Mesenchymal stem cell (in vitro differentiated cells and primary cell): Measurements from ENCODE around the gene EBP.
A peak's percentile ranks its signal among the peaks of the same experiment; 100 is the strongest.

ENCODE experiments used
- DNase-seq: peaks from one replicate; pipeline ENCODE4 v3.0.0-alpha.2; 2013
- H2AFZ ChIP-seq: one replicate; pipeline ENCODE4 v1.6.1; 2013; ENCODE audit warnings: low read depth, mild to moderate bottlenecking, control low read depth, inconsistent platforms, low read length, moderate library complexity
- H2AK5ac ChIP-seq: 2 replicates; pipeline ENCODE4 v1.6.1; 2013; ENCODE audit warnings: low read length, moderate library complexity, mild to moderate bottlenecking, inconsistent platforms; ENCODE audit not compliant: severe bottlenecking
- H2BK120ac ChIP-seq: one replicate; pipeline ENCODE4 v1.6.1; 2013; ENCODE audit warnings: low read depth, mild to moderate bottlenecking, inconsistent platforms, low read length, moderate library complexity
- H2BK12ac ChIP-seq, 2 experiments: one replicate each; pipeline ENCODE4 v1.6.1; 2013; ENCODE audit warnings: inconsistent platforms in 2 of 2, low read length in 2 of 2, mild to moderate bottlenecking in 2 of 2, moderate library complexity in 2 of 2, control low read depth in 1 of 2
- H2BK15ac ChIP-seq: one replicate; pipeline ENCODE4 v1.6.1; 2013; ENCODE audit warnings: mild to moderate bottlenecking, low read depth, inconsistent platforms; ENCODE audit not compliant: poor library complexity, severe bottlenecking
- H2BK5ac ChIP-seq: 2 replicates; pipeline ENCODE4 v1.6.1; 2013; ENCODE audit warnings: low read depth, mild to moderate bottlenecking, low read length, control low read depth, inconsistent platforms; ENCODE audit not compliant: poor library complexity, severe bottlenecking
- H3K14ac ChIP-seq, 2 experiments: one replicate each; pipeline ENCODE4 v1.6.1; 2013; ENCODE audit warnings: inconsistent platforms in 2 of 2, low read length in 2 of 2, control low read depth in 1 of 2, mild to moderate bottlenecking in 1 of 2, moderate library complexity in 1 of 2
- H3K18ac ChIP-seq, 2 experiments: one replicate each; pipeline ENCODE4 v1.6.1; 2013; ENCODE audit warnings: inconsistent platforms in 2 of 2, low read length in 2 of 2, control low read depth in 1 of 2, low read depth in 1 of 2, mild to moderate bottlenecking in 1 of 2
- H3K23ac ChIP-seq, 2 experiments: one replicate each; pipeline ENCODE4 v1.6.1; 2013; ENCODE audit warnings: inconsistent platforms in 2 of 2, low read length in 2 of 2, mild to moderate bottlenecking in 2 of 2, moderate library complexity in 2 of 2, control low read depth in 1 of 2
- H3K27ac ChIP-seq: 2 replicates; pipeline ENCODE4 v1.5.1; 2013; ENCODE audit warnings: mild to moderate bottlenecking, moderate library complexity, low read length, control low read depth, inconsistent platforms; ENCODE audit not compliant: poor library complexity, severe bottlenecking
- H3K27me3 ChIP-seq, 2 experiments: 2 replicates each; pipeline versions ENCODE4 v1.6.1 to v1.7.0; 2013; ENCODE audit warnings: low read length in 2 of 2, mild to moderate bottlenecking in 2 of 2, moderate library complexity in 2 of 2, control low read depth in 1 of 2, inconsistent platforms in 1 of 2; ENCODE audit not compliant: control insufficient read depth in 1 of 2, insufficient read depth in 1 of 2
- H3K36me3 ChIP-seq, 2 experiments: 2 replicates each; pipeline versions ENCODE4 v1.6.1 to v1.7.0; 2013; ENCODE audit warnings: low read length in 2 of 2, control low read depth in 1 of 2, inconsistent platforms in 1 of 2, low read depth in 1 of 2, mild to moderate bottlenecking in 1 of 2; ENCODE audit not compliant: insufficient read depth in 2 of 2, control insufficient read depth in 1 of 2
- H3K4ac ChIP-seq, 2 experiments: one replicate each; pipeline ENCODE4 v1.6.1; 2013; ENCODE audit warnings: inconsistent platforms in 2 of 2, low read length in 2 of 2, mild to moderate bottlenecking in 2 of 2, moderate library complexity in 2 of 2, control low read depth in 1 of 2, low read depth in 1 of 2
- H3K4me1 ChIP-seq: 2 replicates; pipeline ENCODE4 v1.6.1; 2013; ENCODE audit warnings: low read depth, low read length, control low read depth; ENCODE audit not compliant: control insufficient read depth, insufficient read depth
- H3K4me2 ChIP-seq: 2 replicates; pipeline ENCODE4 v1.6.1; 2013; ENCODE audit warnings: low read length, mild to moderate bottlenecking, inconsistent platforms; ENCODE audit not compliant: poor library complexity, severe bottlenecking
- H3K4me3 ChIP-seq, 2 experiments: 2 replicates each; pipeline versions ENCODE4 v1.5.1 to v1.7.0; 2013; ENCODE audit warnings: low read length in 2 of 2, mild to moderate bottlenecking in 2 of 2, control low read depth in 1 of 2, low read depth in 1 of 2; ENCODE audit not compliant: insufficient read depth in 1 of 2
- H3K79me1 ChIP-seq: replicated peaks from 2 replicates; pipeline ENCODE4 v1.6.1; 2013; ENCODE audit warnings: mild to moderate bottlenecking, control low read depth, low read length, inconsistent platforms; ENCODE audit not compliant: poor library complexity, severe bottlenecking
- H3K9ac ChIP-seq: 2 replicates; pipeline ENCODE4 v1.7.0; 2013; ENCODE audit warnings: mild to moderate bottlenecking, low read length, moderate library complexity
- H3K9me3 ChIP-seq: 2 replicates; pipeline ENCODE4 v1.7.0; 2013; ENCODE audit warnings: mild to moderate bottlenecking, low read length; ENCODE audit not compliant: control insufficient read depth
- H4K8ac ChIP-seq: one replicate; pipeline ENCODE4 v1.6.1; 2013; ENCODE audit warnings: inconsistent platforms, mild to moderate bottlenecking, low read length, moderate library complexity
- H4K91ac ChIP-seq: one replicate; pipeline ENCODE4 v1.6.1; 2013; ENCODE audit warnings: mild to moderate bottlenecking, low read length, inconsistent platforms
- WGBS: methylation state at CpG from one replicate; pipeline ENCODE4 v1.1.7; 2013; ENCODE audit warnings: mixed read lengths; 5-methylcytosine and 5-hydroxymethylcytosine counted together

The EBP gene

DNA sequence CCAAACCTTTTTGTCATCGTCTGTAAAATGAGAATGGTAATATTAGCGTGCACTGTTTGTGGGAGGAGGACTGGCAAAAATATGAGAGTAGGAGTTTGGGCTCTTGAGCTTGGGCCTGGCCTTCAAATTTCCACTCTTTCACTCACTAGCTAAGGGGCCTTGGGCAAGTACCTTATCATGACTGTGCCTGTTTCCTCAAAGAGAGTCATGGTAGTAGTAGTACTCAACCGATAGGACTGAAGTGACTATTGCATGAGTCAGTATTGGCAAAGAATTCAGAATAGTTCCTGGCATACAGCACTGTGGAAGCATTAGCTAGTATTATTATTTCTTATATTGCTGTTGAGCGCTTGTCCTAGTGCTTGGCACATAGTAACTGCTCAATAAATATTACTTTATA, 36.7 kb downstream of the EBP start:
- no peak overlapping the region for H2BK5ac ChIP-seq
- peaks cover 9% of the 10 kb centered on the region for H3K79me1 ChIP-seq
- DNase-seq, result peak; percentile 70

DNA sequence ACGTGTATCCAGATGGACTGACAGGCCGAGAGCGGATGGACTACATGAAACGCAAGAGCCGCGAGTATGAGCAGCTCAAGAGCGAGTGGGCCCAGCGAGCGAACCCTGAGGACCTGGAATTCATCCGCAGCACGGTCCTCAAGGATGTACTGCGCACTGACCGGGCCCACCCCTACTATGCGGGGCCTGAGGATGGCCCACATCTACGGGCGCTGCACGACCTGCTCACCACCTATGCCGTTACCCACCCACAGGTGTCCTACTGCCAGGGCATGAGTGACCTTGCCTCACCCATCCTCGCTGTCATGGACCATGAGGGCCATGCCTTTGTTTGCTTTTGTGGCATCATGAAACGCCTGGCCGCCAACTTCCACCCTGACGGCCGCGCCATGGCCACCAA, 38.0 kb downstream of the EBP start:
- H3K36me3 ChIP-seq, result peaks cover 39 to 41% of the 10 kb centered on the region in 2 experiments
- no peaks in the 10 kb centered on the region for H3K9me3 ChIP-seq
- no peaks in the 10 kb centered on the region for H3K27me3 ChIP-seq
- no peak overlapping the region for H3K14ac ChIP-seq
- H3K4me3 ChIP-seq, result no peak overlapping the region
- H3K4me1 ChIP-seq, result no peaks in the 10 kb centered on the region
- peaks cover 9% of the 10 kb centered on the region for H3K79me1 ChIP-seq
- H3K18ac ChIP-seq, result no peak overlapping the region
- no peak overlapping the region for H2AK5ac ChIP-seq
- no peak overlapping the region for H2AFZ ChIP-seq
- no peak overlapping the region for H2BK15ac ChIP-seq
- H3K9ac ChIP-seq, result no peak overlapping the region
- WGBS, result 99% methylated on average over 24 of the region's 24 CpGs
- no peak overlapping the region for H3K4me2 ChIP-seq
- H2BK5ac ChIP-seq, result no peak overlapping the region
- no peak overlapping the region for H2BK120ac ChIP-seq
- no peak overlapping the region for H4K91ac ChIP-seq
- H3K4ac ChIP-seq, result no peak overlapping the region
- no peak overlapping the region for H4K8ac ChIP-seq
- no peak overlapping the region for H2BK12ac ChIP-seq
- H3K23ac ChIP-seq, result no peak overlapping the region
- no peak for DNase-seq
- H3K27ac ChIP-seq, result no peak overlapping the region

More for the DNA sequence above, 36.7 kb downstream of the EBP start:
- H2BK120ac ChIP-seq, result no peak overlapping the region
- no peak overlapping the region for H4K91ac ChIP-seq
- no peak overlapping the region for H4K8ac ChIP-seq
- no peak overlapping the region for H2AK5ac ChIP-seq
- no peak overlapping the region for H3K4me2 ChIP-seq
- no peak overlapping the region for H3K18ac ChIP-seq
- peak overlapping the region; percentile 37 for H3K9ac ChIP-seq
- 56% methylated on average over 3 of the region's 4 CpGs for WGBS
- no peak overlapping the region for H3K14ac ChIP-seq
- peaks cover 38 to 41% of the 10 kb centered on the region in 2 experiments for H3K36me3 ChIP-seq
- no peak overlapping the region for H2BK12ac ChIP-seq
- no peak overlapping the region for H2AFZ ChIP-seq
- H3K27ac ChIP-seq, result peak overlapping the region; percentile 7
- H3K4me1 ChIP-seq, result no peaks in the 10 kb centered on the region
- H3K27me3 ChIP-seq, result no peaks in the 10 kb centered on the region
- no peak overlapping the region for H3K4me3 ChIP-seq
- no peaks in the 10 kb centered on the region for H3K9me3 ChIP-seq
- H2BK15ac ChIP-seq, result no peak overlapping the region
- H3K4ac ChIP-seq, result no peak overlapping the region
- no peak overlapping the region for H3K23ac ChIP-seq

DNA sequence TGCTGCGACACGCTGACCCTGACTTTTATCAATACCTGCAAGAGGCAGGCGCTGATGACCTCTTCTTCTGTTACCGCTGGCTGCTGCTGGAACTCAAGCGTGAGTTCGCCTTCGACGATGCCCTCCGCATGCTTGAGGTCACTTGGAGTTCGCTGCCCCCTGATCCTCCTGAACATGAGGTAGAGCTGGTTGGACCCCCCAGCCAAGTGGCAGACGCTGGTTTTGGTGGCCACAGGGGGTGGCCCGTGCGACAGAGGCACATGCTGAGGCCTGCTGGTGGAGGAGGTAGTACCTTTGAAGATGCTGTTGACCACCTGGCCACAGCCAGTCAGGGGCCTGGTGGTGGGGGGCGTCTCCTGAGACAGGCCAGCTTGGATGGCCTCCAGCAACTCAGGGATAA, 38.4 kb downstream of the EBP start:
- Histone ChIP-seq H4K91ac (no peak overlapping the region), H2BK15ac (no peak overlapping the region), H3K4me3 (no peak overlapping the region), H3K9me3 (no peaks in the 10 kb centered on the region), H3K23ac (no peak overlapping the region), H2BK12ac (no peak overlapping the region), H3K4me2 (no peak overlapping the region), H2BK5ac (no peak overlapping the region), H4K8ac (no peak overlapping the region), H2AK5ac (no peak overlapping the region), H3K4ac (no peak overlapping the region), H3K18ac (no peak overlapping the region), H2AFZ (no peak overlapping the region), H3K36me3 (peaks cover 34 to 39% of the 10 kb centered on the region in 2 experiments), H3K27me3 (no peaks in the 10 kb centered on the region), H3K79me1 (peaks cover 9% of the 10 kb centered on the region), H3K9ac (no peak overlapping the region), H3K27ac (no peak overlapping the region), H2BK120ac (no peak overlapping the region), H3K14ac (no peak overlapping the region), H3K4me1 (no peaks in the 10 kb centered on the region)
- no peak for DNase-seq
- whole genome bisulfite sequencing, result 98% methylated on average over 11 of the region's 14 CpGs

DNA sequence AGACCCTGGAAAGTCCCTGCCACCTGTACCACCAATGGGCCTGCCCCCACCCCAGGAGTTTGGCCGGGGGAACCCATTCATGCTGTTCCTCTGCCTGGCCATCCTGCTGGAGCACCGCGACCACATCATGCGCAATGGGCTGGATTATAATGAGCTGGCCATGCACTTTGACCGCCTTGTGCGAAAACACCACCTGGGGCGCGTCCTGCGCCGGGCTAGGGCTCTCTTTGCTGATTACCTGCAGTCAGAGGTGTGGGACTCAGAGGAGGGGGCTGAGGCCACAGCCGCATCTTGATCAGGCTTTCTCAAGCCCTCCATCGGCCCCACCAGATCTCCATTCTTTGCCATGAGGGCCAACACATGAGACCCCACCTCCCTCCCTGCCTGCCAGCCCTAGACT, 39.1 kb downstream of the EBP start:
- WGBS, result 98% methylated on average over 11 of the region's 12 CpGs
- H3K27ac ChIP-seq, result no peak overlapping the region
- no peak overlapping the region for H2AK5ac ChIP-seq
- H4K8ac ChIP-seq, result peak overlapping the region; percentile 17
- no peak overlapping the region for H3K4me2 ChIP-seq
- H2BK15ac ChIP-seq, result no peak overlapping the region
- H3K18ac ChIP-seq, result no peak overlapping the region
- H3K14ac ChIP-seq, result no peak overlapping the region
- no peak overlapping the region for H3K4me3 ChIP-seq
- H2BK5ac ChIP-seq, result no peak overlapping the region
- no peaks in the 10 kb centered on the region for H3K9me3 ChIP-seq
- H3K27me3 ChIP-seq, result no peaks in the 10 kb centered on the region
- no peak for DNase-seq
- no peak overlapping the region for H3K9ac ChIP-seq
- H4K91ac ChIP-seq, result no peak overlapping the region
- H2BK120ac ChIP-seq, result no peak overlapping the region
- no peak overlapping the region for H3K4ac ChIP-seq
- peaks cover 9% of the 10 kb centered on the region for H3K79me1 ChIP-seq
- peaks cover 32 to 36% of the 10 kb centered on the region in 2 experiments for H3K36me3 ChIP-seq
- H3K4me1 ChIP-seq, result no peaks in the 10 kb centered on the region
- no peak overlapping the region for H2BK12ac ChIP-seq
- no peak overlapping the region for H3K23ac ChIP-seq
- H2AFZ ChIP-seq, result no peak overlapping the region
